HG03060 (cell line): Measurements from ENCODE around the gene MTM1.
A peak's percentile ranks its signal among the peaks of the same experiment; 100 is the strongest.

Experiments
- ATAC-seq: cut with Tn5 transposase; IDR thresholded peaks from one replicate; pipeline ENCODE4 v1.9.1; 2021; ENCODE audit warnings: low read depth, moderate number of reproducible peaks; ENCODE audit not compliant: unreplicated experiment

Gene MTM1

GRCh38 chrX:150568320-150569154, at the start of gene MTM1:
Gene MTM1 (plus strand): TSS chrX:150568621. CDS start chrX:150592615, 23,994 bp downstream.
- peak; percentile 94 for ATAC-seq

GRCh38 chrX:150522494-150522893, 45.9 kb upstream of the MTM1 start:
- no peak for ATAC-seq

- ATAC-seq: no peak
These were observed 43.1 kb upstream of the MTM1 start for GRCh38 chrX:150525061-150525919.

GRCh38 chrX:150526692-150527091, 41.7 kb upstream of the MTM1 start:
- ATAC-seq: no peak

GRCh38 chrX:150527108-150527507, 41.3 kb upstream of the MTM1 start:
- ATAC-seq: no peak

- no peak for ATAC-seq
These were observed 38.8 kb upstream of the MTM1 start for GRCh38 chrX:150529587-150529986.

GRCh38 chrX:150530821-150531220, 37.6 kb upstream of the MTM1 start:
- no peak for ATAC-seq

- no peak for ATAC-seq
These were observed 37.0 kb upstream of the MTM1 start for GRCh38 chrX:150531467-150531866.

- ATAC-seq: no peak
These were observed 34.6 kb upstream of the MTM1 start for GRCh38 chrX:150533863-150534262.

- ATAC-seq: no peak
These were observed 31.8 kb upstream of the MTM1 start for GRCh38 chrX:150536455-150537116.

GRCh38 chrX:150537851-150538250, 30.6 kb upstream of the MTM1 start:
- no peak for ATAC-seq

GRCh38 chrX:150540965-150541364, 27.5 kb upstream of the MTM1 start:
- no peak for ATAC-seq

- peak; percentile 27 for ATAC-seq
These were observed 25.6 kb upstream of the MTM1 start for GRCh38 chrX:150542846-150543229.

- peak; percentile 43 for ATAC-seq
These were observed 24.9 kb upstream of the MTM1 start for GRCh38 chrX:150543230-150544155.

GRCh38 chrX:150544222-150544787, 24.1 kb upstream of the MTM1 start:
- no peak for ATAC-seq

GRCh38 chrX:150544835-150545770, 23.3 kb upstream of the MTM1 start:
- no peak for ATAC-seq

- ATAC-seq: no peak
These were observed 21.7 kb upstream of the MTM1 start for GRCh38 chrX:150546711-150547153.

- no peak for ATAC-seq
These were observed 20.9 kb upstream of the MTM1 start for GRCh38 chrX:150547375-150548115.
